MCF 10A (cell line): ENCODE measurements around the gene AIF1L. TPM values are rescaled to one million over a fixed set of nuclear protein-coding genes. Genes with fewer than 3 reads are reported as not detected.

ENCODE experiments used
- BruUV-seq: library from RNA; stranded (reverse); fragments of 400-500 nt; replicated peaks from 2 replicates; lab custom pipeline; 2021; lab: Mats Ljungman, UMichigan
- CTCF ChIA-PET: fragments of 300-600 bp; sonication (Branson Sonifier 250); formaldehyde crosslinking; extraction: SDS; loops from one replicate; lab custom pipeline; 2021; ENCODE audit warnings: antibody characterized with exemption, inconsistent platforms; lab: Yijun Ruan, JAX
- POLR2A ChIA-PET: fragments of 300-600, 350-650 bp; sonication (Branson Sonifier 250); formaldehyde crosslinking; extraction: SDS; loops from one replicate; lab custom pipeline; 2020; ENCODE audit warnings: antibody characterized with exemption, inconsistent platforms; lab: Yijun Ruan, JAX
- DNase-seq: peaks from one replicate; pipeline ENCODE4 v3.0.0-alpha.2; 2018; ENCODE audit not compliant: unreplicated experiment
- H3K27ac Mint-ChIP-seq: one replicate; pipeline ENCODE4 v1.8.0; 2022; ENCODE audit warnings: mild to moderate bottlenecking, low read depth, mixed read lengths; ENCODE audit not compliant: unreplicated experiment
- H3K27me3 Mint-ChIP-seq: one replicate; pipeline ENCODE4 v1.8.0; 2022; ENCODE audit warnings: mixed read lengths; ENCODE audit not compliant: insufficient read depth, unreplicated experiment
- H3K36me3 Mint-ChIP-seq: one replicate; pipeline ENCODE4 v1.8.0; 2022; ENCODE audit warnings: mild to moderate bottlenecking, moderate library complexity, mixed read lengths; ENCODE audit not compliant: insufficient read depth, unreplicated experiment
- H3K4me1 Mint-ChIP-seq: one replicate; pipeline ENCODE4 v1.8.0; 2022; ENCODE audit warnings: mixed read lengths; ENCODE audit not compliant: insufficient read depth, unreplicated experiment
- H3K4me3 Mint-ChIP-seq: one replicate; pipeline ENCODE4 v1.8.0; 2022; ENCODE audit warnings: mild to moderate bottlenecking, moderate library complexity, mixed read lengths; ENCODE audit not compliant: unreplicated experiment
- H3K9me3 Mint-ChIP-seq: one replicate; pipeline ENCODE4 v1.8.0; 2022; ENCODE audit warnings: mixed read lengths; ENCODE audit not compliant: unreplicated experiment
- CTCF ChIP-seq: fragments of 200-600 bp; IDR thresholded peaks from one replicate; pipeline ENCODE4 v1.8.0; 2022; ENCODE audit warnings: antibody characterized with exemption, mild to moderate bottlenecking; ENCODE audit not compliant: unreplicated experiment
- intact Hi-C: fragments of 100-400 bp; cut with micrococcal nuclease; formaldehyde crosslinking; loops from 2 replicates; pipeline ENCODE4 v1.14.1; 2022
- total RNA-seq: library from RNA; stranded (reverse); gene quantifications from 2 replicates; pipeline ENCODE4 v1.2.3, GENCODE V29; 2022

Gene AIF1L
- total RNA-seq, 1 experiment from 2014 or later: 4.1 TPM

GRCh38 chr9:131160416-131161112 is 64.2 kb downstream of the AIF1L start:
- POLR2A ChIA-PET: interaction anchor here (1.2 kb wide), 1 partner anchor 35 kb away, joined by 5 read pairs; the partner anchor contains the start of gene NUP214
- no peaks in the 10 kb centered on the region for H3K4me1 Mint-ChIP-seq
- TF ChIP-seq CTCF: no peak
- no peak for DNase-seq
- no peaks in the 10 kb centered on the region for H3K27me3 Mint-ChIP-seq
- H3K4me3 Mint-ChIP-seq: no peak overlapping the region
- no peak overlapping the region for H3K27ac Mint-ChIP-seq
- CTCF ChIA-PET: interaction anchor here (1.2 kb wide), 1 partner anchor 190 kb away, joined by 3 read pairs; no protein-coding TSS in a partner anchor
- BruUV-seq: no TSS peak
- H3K36me3 Mint-ChIP-seq: peaks cover 88% of the 10 kb centered on the region
- no peaks in the 10 kb centered on the region for H3K9me3 Mint-ChIP-seq
- intact Hi-C loops: no loop called here

GRCh38 chr9:131161585-131161984 is 65.3 kb downstream of the AIF1L start:
- no peak for TF ChIP-seq CTCF
- Mint-ChIP-seq H3K4me3 (no peak overlapping the region), H3K4me1 (no peaks in the 10 kb centered on the region), H3K36me3 (peaks cover 88% of the 10 kb centered on the region), H3K27me3 (no peaks in the 10 kb centered on the region), H3K27ac (no peak overlapping the region), H3K9me3 (no peaks in the 10 kb centered on the region)
- BruUV-seq: no TSS peak
- ChIA-PET POLR2A (no interaction called here), CTCF (interaction anchor here (0.6 to 1.4 kb wide), 3 partner anchors 13 to 189 kb away, joined by 3 to 4 read pairs (median 3); no protein-coding TSS in a partner anchor)
- DNase-seq: no peak
- intact Hi-C loops: no loop called here

- BruUV-seq: no TSS peak
- no peaks in the 10 kb centered on the region for H3K27me3 Mint-ChIP-seq
- H3K4me1 Mint-ChIP-seq: no peaks in the 10 kb centered on the region
- ChIA-PET CTCF (interaction anchor here (1.4 kb wide), 1 partner anchor 15 kb away, joined by 3 read pairs; no protein-coding TSS in a partner anchor), POLR2A (no interaction called here)
- no peak for DNase-seq
- no peak for TF ChIP-seq CTCF
- peaks cover 77% of the 10 kb centered on the region for H3K36me3 Mint-ChIP-seq
- intact Hi-C loops: no loop called here
- no peak overlapping the region for H3K4me3 Mint-ChIP-seq
- no peak overlapping the region for H3K27ac Mint-ChIP-seq
- no peaks in the 10 kb centered on the region for H3K9me3 Mint-ChIP-seq
Observed at GRCh38 chr9:131162886-131163285, 66.6 kb downstream of the AIF1L start.

GRCh38 chr9:131165523-131165922 is 69.2 kb downstream of the AIF1L start:
- Mint-ChIP-seq H3K27ac (no peak overlapping the region), H3K4me1 (no peaks in the 10 kb centered on the region), H3K36me3 (peaks cover 70% of the 10 kb centered on the region), H3K9me3 (no peaks in the 10 kb centered on the region), H3K27me3 (no peaks in the 10 kb centered on the region), H3K4me3 (no peak overlapping the region)
- ChIA-PET POLR2A (interaction anchor here (1.2 kb wide), 1 partner anchor 40 kb away, joined by 3 read pairs; the partner anchor contains the start of gene NUP214), CTCF (no interaction called here)
- no TSS peak for BruUV-seq
- TF ChIP-seq CTCF: no peak
- no peak for DNase-seq
- intact Hi-C loops: no loop called here
